GM19438 (cell line): ENCODE data around the gene CAMP.
"Not testable (repeated sequence)": the region's sequence is repeated elsewhere in the genome, so short reads cannot be mapped to it uniquely, and the experiment has no call there.

ENCODE experiments used
- ATAC-seq: cut with Tn5 transposase; IDR thresholded peaks from one replicate; pipeline ENCODE4 v1.9.1; 2021; ENCODE audit warnings: low read depth; ENCODE audit not compliant: unreplicated experiment

The CAMP gene

GRCh38 chr3:48211776-48212175 is 11.5 kb upstream of the CAMP start:
- ATAC-seq = not testable (repeated sequence)

GRCh38 chr3:48214225-48214624 is 9.1 kb upstream of the CAMP start:
- no peak for ATAC-seq

- no peak for ATAC-seq
Measured at GRCh38 chr3:48215019-48215418, 8.3 kb upstream of the CAMP start.

GRCh38 chr3:48215466-48215865 is 7.8 kb upstream of the CAMP start:
- ATAC-seq = no peak

- ATAC-seq = no peak
Measured at GRCh38 chr3:48215876-48216275, 7.4 kb upstream of the CAMP start.

- ATAC-seq = no peak
Measured at GRCh38 chr3:48217449-48217848, 5.8 kb upstream of the CAMP start.

GRCh38 chr3:48218537-48218936 is 4.8 kb upstream of the CAMP start:
- ATAC-seq = no peak

GRCh38 chr3:48219543-48219942 is 3.8 kb upstream of the CAMP start:
- no peak for ATAC-seq

GRCh38 chr3:48220746-48221145 is 2.5 kb upstream of the CAMP start:
- no peak for ATAC-seq

- ATAC-seq = no peak
Measured at GRCh38 chr3:48225587-48225986, 2.3 kb downstream of the CAMP start.

- ATAC-seq = no peak
Measured at GRCh38 chr3:48226939-48227338, 3.6 kb downstream of the CAMP start.

GRCh38 chr3:48232232-48232631 is 8.9 kb downstream of the CAMP start:
- ATAC-seq = no peak

GRCh38 chr3:48232734-48233133 is 9.4 kb downstream of the CAMP start:
- ATAC-seq = no peak

GRCh38 chr3:48233542-48233941 is 10.2 kb downstream of the CAMP start:
- no peak for ATAC-seq

- no peak for ATAC-seq
Measured at GRCh38 chr3:48236531-48236930, 13.2 kb downstream of the CAMP start.

GRCh38 chr3:48238531-48239085 is 15.3 kb downstream of the CAMP start:
- ATAC-seq = no peak

- ATAC-seq = no peak
Measured at GRCh38 chr3:48240000-48240963, 17.0 kb downstream of the CAMP start.

- peak; percentile 17 for ATAC-seq
Measured at GRCh38 chr3:48241796-48242455, 18.6 kb downstream of the CAMP start.

- no peak for ATAC-seq
Measured at GRCh38 chr3:48243886-48244285, 20.6 kb downstream of the CAMP start.

GRCh38 chr3:48244461-48244860 is 21.2 kb downstream of the CAMP start:
- no peak for ATAC-seq

- no peak for ATAC-seq
Measured at GRCh38 chr3:48245136-48245535, 21.8 kb downstream of the CAMP start.
